Esophagus muscularis mucosa (tissue), 4 donors: ENCODE measurements around the gene NUS1. TPM values are rescaled to one million over a fixed set of nuclear protein-coding genes. Genes with fewer than 3 reads are reported as not detected.

ENCODE experiments used
- DNase-seq: peaks from one replicate; pipeline ENCODE4 v3.0.0-alpha.2; 2017; ENCODE audit errors: extremely low spot score
- H3K27ac ChIP-seq, 4 donors: fragments of 200-600 bp; sonication (generic); replicated peaks in 1 of 4; 1 replicate in 3 of 4; 2 replicates in 1 of 4; pipeline ENCODE4 v1.5.1; 2016 to 2019; ENCODE audit warnings: mild to moderate bottlenecking in 1 of 4
- H3K27me3 ChIP-seq, 4 donors: fragments of 200-600 bp; sonication (generic); one replicate each; pipeline versions ENCODE4 v1.5.1 to v1.6.0; 2016 to 2019
- H3K36me3 ChIP-seq, 4 donors: fragments of 200-600 bp; sonication (generic); one replicate each; pipeline ENCODE4 v1.5.1; 2016 to 2019
- H3K4me1 ChIP-seq, 4 donors: fragments of 200-600 bp; sonication (generic); one replicate each; pipeline ENCODE4 v1.5.1; 2016 to 2019
- H3K4me3 ChIP-seq, 4 donors: fragments of 200-600 bp; sonication (generic); 1 replicate in 2 of 4; 2 replicates in 2 of 4; pipeline ENCODE4 v1.5.1; 2016 to 2019; ENCODE audit warnings: mild to moderate bottlenecking in 4 of 4, moderate library complexity in 1 of 4
- H3K9me3 ChIP-seq, 4 donors: fragments of 200-600 bp; sonication (generic); 1 replicate in 3 of 4; 2 replicates in 1 of 4; pipeline ENCODE4 v1.5.1; 2016 to 2019
- EP300 ChIP-seq: sonication (generic); formaldehyde crosslinking; IDR thresholded peaks from one replicate; pipeline ENCODE4 v1.6.1; 2017; ENCODE audit warnings: antibody characterized with exemption
- POLR2A ChIP-seq: fragments of 450-650 bp; IDR thresholded peaks from one replicate; pipeline ENCODE4 v1.6.1; 2017; ENCODE audit warnings: antibody characterized with exemption, moderate library complexity, mild to moderate bottlenecking, low read depth
- POLR2AphosphoS5 ChIP-seq, 2 donors: sonication (generic); formaldehyde crosslinking; IDR thresholded peaks; one replicate each; pipeline ENCODE4 v1.6.1; 2017; ENCODE audit warnings: antibody characterized with exemption in 2 of 2
- WGBS: methylation state at CpG from one replicate; pipeline ENCODE4 v1.1.5; 2018; 5-methylcytosine and 5-hydroxymethylcytosine counted together
- intact Hi-C: fragments of 100-400 bp; cut with DNase I; formaldehyde crosslinking; loops from one replicate; pipeline ENCODE4 v1.15.1; 2023
- total RNA-seq, 4 donors: library from RNA; depleted of rRNA; stranded (reverse); fragments of >200 nt; gene quantifications; one replicate each; pipeline versions ENCODE4 v1.1.0 to v1.2.1, GENCODE V29; 2016
- TF ChIP-seq, protein P1 (sequence below), 3 experiments: fragments of 200-600 bp in 2 of 3; fragments of 450-650 bp in 1 of 3; sonication (generic) in 2 of 3; IDR thresholded peaks; one replicate each; pipeline ENCODE4 v1.5.1; 2017 to 2019; ENCODE audit warnings: antibody characterized with exemption in 3 of 3, mild to moderate bottlenecking in 2 of 3, moderate library complexity in 1 of 3

NUS1 gene
- 10 to 100 TPM; 20.4 to 28.2 (median 22.9) TPM for total RNA-seq

DNA sequence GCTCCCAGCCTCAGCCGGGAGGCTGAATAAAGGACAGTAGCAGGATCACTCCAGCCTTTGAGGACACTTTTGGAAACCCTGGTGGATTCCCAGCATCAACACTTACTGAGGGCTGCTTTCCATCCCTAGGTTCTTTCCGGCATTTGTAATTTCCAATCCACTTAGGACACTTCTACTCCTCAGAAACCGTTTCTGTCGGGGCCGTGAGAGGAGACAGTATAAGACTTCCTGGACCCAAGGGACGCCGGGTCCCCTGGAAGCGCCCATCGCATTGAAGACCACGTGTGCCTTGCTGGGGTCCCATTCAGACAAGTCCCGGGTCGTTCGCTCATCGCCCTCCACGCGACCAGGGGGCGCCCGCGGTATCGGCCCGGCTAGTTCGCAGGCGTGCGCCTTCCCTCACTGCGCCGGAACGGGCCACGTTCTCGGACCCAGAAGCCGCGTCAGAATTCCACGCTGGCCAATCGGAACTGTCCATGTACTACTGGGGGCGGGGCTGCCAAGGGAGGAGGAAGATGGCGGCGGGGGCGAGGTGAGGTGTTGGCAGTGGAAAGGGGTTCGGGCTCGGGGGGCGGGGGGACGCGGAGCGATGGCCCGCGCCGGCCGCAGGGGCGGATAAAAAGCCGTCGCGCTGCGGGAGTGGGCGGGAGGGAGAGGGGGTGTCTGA is at the start of gene NUS1:
TSS of gene NUS1 (plus strand) at position 479 of the 667 bp plus-strand sequence. CDS start 202 bp downstream, outside the sequence.
- Histone ChIP-seq H3K4me3 (peak within 1 kb of the TSS; percentile 63 to 74 (median 70)), H3K27me3 (no peaks in the 10 kb centered on the region), H3K27ac (peak within 1 kb of the TSS; percentile 80 to 87 (median 84)), H3K36me3 (no peaks in the 10 kb centered on the region), H3K4me1 (peaks cover 15 to 48% (median 44%) of the 10 kb centered on the region in 4 donors), H3K9me3 (no peaks in the 10 kb centered on the region)
- TF ChIP-seq, protein P1, sequence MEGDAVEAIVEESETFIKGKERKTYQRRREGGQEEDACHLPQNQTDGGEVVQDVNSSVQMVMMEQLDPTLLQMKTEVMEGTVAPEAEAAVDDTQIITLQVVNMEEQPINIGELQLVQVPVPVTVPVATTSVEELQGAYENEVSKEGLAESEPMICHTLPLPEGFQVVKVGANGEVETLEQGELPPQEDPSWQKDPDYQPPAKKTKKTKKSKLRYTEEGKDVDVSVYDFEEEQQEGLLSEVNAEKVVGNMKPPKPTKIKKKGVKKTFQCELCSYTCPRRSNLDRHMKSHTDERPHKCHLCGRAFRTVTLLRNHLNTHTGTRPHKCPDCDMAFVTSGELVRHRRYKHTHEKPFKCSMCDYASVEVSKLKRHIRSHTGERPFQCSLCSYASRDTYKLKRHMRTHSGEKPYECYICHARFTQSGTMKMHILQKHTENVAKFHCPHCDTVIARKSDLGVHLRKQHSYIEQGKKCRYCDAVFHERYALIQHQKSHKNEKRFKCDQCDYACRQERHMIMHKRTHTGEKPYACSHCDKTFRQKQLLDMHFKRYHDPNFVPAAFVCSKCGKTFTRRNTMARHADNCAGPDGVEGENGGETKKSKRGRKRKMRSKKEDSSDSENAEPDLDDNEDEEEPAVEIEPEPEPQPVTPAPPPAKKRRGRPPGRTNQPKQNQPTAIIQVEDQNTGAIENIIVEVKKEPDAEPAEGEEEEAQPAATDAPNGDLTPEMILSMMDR (IDR thresholded peaks at IDR 0.05): peak; percentile 77 to 84 (median 81)
- TF ChIP-seq POLR2A (no peak), EP300 (no peak), POLR2AphosphoS5 (IDR thresholded peaks at IDR 0.05) (peak; percentile 79 to 86)
- under 1% methylated on average over 33 of the region's 53 CpGs for WGBS
- DNase-seq: peak; percentile 99
- intact Hi-C loops: loop anchor here (5.0 kb wide), 1 partner anchor 73 kb away; the partner anchor contains the start of gene GOPC

DNA sequence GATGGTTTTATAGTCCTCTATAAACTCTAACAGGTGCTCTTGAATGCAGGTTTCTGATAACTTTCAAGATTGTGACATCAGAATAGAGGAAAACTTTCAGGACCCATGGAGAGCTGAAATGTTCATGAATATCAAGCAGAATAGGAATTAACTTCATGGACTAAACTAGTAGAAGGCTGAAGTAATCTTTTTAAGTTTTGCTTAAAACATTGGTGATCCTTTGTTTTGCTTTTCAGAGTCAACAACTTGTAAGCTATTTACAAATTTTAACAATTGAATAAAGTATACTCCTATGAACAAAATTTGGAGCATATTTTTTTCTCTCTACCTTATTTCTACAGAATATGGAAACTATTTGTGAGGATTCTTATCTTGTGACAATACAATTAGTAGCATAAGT is 47.7 kb upstream of the NUS1 start:
- Histone ChIP-seq H3K9me3 (peaks cover 0 to 7% (median 0%) of the 10 kb centered on the region in 4 donors), H3K4me3 (no peak overlapping the region), H3K27ac (no peak overlapping the region), H3K36me3 (no peaks in the 10 kb centered on the region), H3K4me1 (no peaks in the 10 kb centered on the region), H3K27me3 (no peaks in the 10 kb centered on the region)
- no peak for TF ChIP-seq EP300
- TF ChIP-seq, protein P1 (IDR thresholded peaks at IDR 0.05): no peak
- TF ChIP-seq POLR2AphosphoS5 (IDR thresholded peaks at IDR 0.05): no peak
- TF ChIP-seq POLR2A: no peak
- no peak for DNase-seq
- intact Hi-C loops: no loop called here

DNA sequence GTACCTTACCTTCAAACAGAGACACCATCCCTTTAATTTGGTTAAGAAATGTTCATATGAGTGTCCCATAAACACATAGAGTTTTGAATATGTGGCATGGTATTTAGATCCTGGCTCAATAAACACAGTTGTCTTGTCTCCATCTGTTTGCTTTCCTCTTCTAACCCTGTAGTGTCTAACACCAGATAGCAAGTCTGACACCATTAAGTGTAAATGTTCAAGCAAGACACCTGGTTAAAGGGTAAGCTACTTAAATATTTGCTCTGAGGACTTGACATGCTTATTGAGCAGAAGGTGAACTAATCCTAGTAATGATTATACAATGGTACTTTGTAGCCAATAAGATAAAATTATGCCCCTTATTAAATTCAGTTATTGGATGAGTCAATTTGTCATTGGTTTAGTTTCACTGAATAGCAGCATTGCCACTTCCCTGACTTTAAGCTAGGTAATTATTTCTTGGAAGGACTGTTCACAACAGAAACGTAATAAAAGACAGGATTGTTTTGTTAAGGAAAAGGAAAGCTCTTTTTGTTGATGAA is 46.1 kb upstream of the NUS1 start:
- TF ChIP-seq, protein P1 (IDR thresholded peaks at IDR 0.05): no peak
- no peak for TF ChIP-seq POLR2A
- no peak for TF ChIP-seq EP300
- no peak for TF ChIP-seq POLR2AphosphoS5 (IDR thresholded peaks at IDR 0.05)
- H3K9me3 ChIP-seq: peaks cover 0 to 7% (median 0%) of the 10 kb centered on the region in 4 donors
- intact Hi-C loops: no loop called here
- H3K27ac ChIP-seq: no peak overlapping the region
- WGBS: 69% methylated on average over 1 of the region's 1 CpG
- H3K4me3 ChIP-seq: no peak overlapping the region
- DNase-seq: no peak
- H3K36me3 ChIP-seq: no peaks in the 10 kb centered on the region
- no peaks in the 10 kb centered on the region for H3K4me1 ChIP-seq
- no peaks in the 10 kb centered on the region for H3K27me3 ChIP-seq

DNA sequence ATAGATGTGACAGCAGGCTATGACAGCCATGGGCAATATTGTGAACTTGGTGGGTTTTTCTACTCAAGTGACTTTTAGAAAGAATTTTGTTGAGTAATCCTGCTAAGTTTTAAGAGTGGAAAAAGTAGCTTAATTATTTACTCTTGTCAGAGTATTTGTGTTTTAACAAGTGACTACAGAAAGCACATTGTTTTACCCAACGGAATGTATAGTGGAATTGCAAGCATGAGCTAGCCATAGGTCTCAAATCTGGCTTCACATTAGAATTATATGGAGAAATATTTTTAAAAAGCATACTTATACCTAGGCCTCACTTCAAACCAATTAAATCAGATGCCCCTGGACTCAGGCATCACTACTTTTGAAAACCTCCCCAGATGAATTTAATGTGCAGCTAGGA is 37.5 kb upstream of the NUS1 start:
- WGBS: 70% methylated on average over 1 of the region's 1 CpG

More for the DNA sequence above, 37.5 kb upstream of the NUS1 start:
- Histone ChIP-seq H3K27ac (no peak overlapping the region), H3K4me3 (no peak overlapping the region), H3K36me3 (no peaks in the 10 kb centered on the region), H3K27me3 (no peaks in the 10 kb centered on the region), H3K4me1 (no peaks in the 10 kb centered on the region), H3K9me3 (no peaks in the 10 kb centered on the region)
- intact Hi-C loops: no loop called here
- TF ChIP-seq EP300 (no peak), POLR2AphosphoS5 (IDR thresholded peaks at IDR 0.05) (no peak), POLR2A (no peak)
- TF ChIP-seq, protein P1 (IDR thresholded peaks at IDR 0.05): no peak
- DNase-seq: no peak
